GM18861 (cell line): ENCODE data around the gene GPRIN1.
"Not testable (repeated sequence)": the region's sequence is repeated elsewhere in the genome, so short reads cannot be mapped to it uniquely, and the experiment has no call there.

Source experiments
- ATAC-seq: cut with Tn5 transposase; IDR thresholded peaks from one replicate; pipeline ENCODE4 v1.9.1; 2021; ENCODE audit not compliant: unreplicated experiment

The GPRIN1 gene

DNA sequence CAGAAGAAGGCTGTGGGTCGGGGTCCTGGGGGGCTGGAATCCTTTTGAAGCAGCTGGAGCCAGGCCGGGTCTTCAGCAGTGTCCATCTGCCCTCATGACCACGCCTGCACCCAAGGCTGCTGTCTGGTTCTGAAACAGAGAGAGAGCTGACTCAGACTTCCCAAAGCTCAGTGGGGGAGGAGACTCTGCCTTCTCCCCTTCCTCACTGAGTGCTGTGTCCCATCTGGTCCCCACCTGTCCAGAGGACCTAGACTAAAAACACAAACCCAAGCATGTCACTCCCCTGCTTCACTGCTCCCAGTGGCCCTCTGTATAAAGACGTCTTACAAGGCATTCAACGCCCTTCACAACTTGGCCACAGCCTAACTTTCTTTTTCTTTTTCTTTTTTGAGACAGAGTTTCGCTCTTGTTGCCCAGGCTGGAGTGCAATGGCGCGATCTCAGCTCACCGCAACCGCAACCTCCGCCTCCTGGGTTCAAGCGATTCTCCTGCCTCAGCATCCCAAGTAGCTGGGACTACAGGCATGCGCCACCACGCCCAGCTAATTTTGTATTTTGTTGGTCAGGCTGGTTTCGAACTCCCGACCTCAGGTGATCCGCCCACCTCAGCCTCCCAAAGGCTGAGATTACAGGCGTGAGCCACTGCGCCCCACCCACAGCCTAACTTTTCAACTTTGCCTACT lies 10.1 kb downstream of the GPRIN1 start:
- not testable (repeated sequence) for ATAC-seq

DNA sequence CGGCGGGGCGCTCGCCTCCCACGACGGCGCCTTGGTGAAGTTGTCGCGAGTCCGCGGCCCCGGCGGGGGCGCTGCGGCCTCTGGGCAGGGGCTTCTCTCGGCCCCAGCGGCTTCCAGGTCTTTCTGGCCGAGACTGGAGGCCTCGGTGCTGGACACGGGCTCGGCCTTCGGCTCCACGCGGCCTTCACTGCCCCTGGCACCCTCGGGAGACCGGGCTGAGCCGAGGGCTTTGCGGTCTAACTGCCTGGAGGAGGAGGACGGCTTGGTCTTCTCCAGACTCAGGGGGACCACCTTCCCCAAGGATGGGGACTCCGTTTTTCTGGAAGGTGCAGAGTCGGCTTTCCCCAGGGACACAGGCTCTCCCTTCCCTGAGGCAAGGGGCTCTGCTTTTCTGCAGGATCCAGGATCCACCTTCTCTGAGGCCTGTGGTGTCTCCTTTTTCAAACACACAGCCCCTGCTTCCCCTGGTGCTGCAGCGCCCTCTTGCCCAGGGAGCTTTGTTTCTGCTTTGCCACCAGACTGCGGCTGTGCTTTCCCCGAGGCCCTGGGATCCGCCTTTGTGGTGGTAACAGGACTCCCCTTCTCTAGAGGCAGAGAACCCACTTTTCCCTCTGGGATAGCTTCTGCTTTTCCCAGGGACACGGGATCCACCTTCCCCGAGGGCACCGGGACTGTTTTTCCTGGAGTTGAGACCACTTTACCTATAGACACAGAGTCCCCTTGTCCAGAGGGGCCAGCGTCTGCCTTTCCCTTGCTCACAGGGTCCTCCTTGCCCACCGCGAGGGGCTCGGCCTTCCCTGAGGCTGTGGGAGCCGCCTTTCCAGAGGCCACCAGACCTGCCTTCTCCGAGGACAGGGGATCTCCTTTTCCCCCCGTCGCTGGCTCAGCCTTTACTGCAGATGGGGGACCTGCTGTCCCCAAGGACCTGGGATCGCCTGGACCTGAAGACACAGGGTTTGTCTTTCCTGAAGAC lies 12.3 kb downstream of the GPRIN1 start:
- ATAC-seq, result no peak

DNA sequence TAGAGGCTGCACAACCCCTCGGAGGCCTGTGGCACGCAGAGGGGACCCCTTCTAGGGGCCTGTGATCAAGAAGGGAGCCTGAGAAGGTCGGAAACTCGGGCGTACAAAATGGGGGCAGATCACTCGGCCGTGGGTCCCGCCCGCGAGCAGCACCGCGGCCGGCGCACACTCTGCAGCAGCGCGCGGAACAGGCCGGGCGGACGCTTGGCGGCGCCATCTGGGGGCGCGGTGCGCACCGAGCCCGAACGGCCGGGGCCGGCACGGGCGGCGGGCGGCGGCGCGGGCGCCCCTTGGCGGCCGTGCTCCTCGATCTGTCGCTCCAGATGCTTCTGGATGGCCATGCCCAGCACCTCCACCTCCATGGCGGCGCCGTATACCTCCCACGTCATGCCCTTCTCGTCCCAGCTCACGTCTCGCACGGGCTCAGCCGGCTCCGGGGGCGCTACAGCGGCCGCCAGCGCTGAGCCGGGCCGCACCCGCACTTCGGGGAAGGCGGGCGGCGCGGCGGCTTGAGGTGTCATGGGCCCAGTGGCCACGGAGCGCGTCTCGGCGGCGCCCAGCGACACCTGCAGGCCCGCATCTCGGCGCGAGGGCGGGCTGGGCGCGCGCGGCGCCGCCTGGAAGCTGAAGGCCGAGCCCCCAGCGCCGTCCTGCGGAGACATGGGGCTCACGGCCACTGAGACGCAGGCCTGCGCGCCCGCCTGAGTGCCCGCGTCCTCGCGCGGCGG lies 13.1 kb downstream of the GPRIN1 start:
- peak; percentile 70 for ATAC-seq

DNA sequence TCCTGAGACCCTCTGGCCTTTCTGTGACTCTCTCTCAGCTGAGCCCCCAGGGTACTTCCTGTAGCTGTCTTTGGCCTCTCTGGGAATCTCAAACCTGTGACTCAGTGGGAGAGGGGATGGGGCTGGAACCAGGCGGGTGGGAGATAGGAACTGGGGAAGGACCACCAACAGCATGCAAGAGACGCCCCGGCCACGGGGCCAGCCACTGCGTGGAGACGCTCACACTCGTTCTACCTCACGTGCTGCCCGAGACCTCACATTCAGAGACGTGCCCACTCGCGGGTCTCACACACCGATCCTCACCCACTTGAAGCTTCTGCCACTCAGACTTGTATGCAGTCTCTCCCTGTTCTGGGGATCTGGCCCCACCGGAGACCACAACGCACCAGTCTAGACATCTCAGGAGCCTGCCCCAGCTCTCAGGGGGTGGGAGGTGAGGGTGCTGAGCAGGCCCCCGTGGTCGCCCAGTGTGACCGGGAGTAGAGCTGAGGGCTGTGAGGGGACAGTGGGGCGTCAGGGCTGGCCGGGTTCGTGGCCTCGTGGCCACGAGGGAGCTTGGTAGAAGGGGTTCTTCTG lies 13.8 kb downstream of the GPRIN1 start:
- no peak for ATAC-seq

DNA sequence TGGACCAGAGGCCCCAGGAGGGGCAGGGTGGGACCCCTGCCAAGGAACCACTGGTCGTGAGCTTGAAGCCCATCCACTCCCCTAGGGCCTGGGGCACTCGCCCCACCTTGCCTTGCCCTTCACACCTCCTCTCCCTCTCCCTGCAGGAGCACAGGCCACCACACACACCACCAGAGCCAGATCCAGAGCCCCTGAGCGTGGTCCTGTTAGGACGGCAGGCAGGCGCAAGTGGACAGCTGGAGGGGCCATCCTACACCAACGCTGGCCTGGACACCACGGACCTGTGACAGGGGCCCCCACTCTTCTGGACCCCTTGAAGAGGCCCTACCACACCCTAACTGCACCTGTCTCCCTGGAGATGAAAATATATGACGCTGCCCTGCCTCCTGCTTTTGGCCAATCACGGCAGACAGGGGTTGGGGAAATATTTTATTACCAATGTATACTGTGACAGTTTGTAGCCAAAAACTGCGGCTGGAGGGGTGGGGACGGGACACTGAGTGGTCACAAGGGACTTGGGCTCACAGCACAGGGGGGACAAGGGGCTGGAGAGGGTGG lies 14.5 kb downstream of the GPRIN1 start:
- ATAC-seq, result no peak

DNA sequence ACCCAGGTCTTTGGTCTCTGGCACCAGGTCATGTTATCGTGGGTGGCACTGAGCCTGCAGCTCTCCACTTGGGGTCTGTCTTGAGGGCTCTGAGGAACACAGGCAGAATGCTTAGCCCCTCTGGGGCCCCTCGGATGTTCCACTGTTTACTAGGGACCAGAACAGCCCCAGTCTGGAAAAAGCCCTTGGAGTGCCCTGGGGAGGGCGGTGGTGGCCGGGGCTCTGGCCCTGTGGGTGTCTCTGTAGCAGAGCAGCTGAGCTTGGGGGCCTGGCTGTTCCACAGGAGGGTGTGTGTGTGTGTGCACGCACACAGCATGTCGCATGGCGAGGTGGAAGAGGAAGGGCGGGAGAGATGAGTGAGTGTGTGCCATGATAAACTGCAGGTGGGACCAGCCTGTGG lies 15.4 kb downstream of the GPRIN1 start:
- no peak for ATAC-seq

DNA sequence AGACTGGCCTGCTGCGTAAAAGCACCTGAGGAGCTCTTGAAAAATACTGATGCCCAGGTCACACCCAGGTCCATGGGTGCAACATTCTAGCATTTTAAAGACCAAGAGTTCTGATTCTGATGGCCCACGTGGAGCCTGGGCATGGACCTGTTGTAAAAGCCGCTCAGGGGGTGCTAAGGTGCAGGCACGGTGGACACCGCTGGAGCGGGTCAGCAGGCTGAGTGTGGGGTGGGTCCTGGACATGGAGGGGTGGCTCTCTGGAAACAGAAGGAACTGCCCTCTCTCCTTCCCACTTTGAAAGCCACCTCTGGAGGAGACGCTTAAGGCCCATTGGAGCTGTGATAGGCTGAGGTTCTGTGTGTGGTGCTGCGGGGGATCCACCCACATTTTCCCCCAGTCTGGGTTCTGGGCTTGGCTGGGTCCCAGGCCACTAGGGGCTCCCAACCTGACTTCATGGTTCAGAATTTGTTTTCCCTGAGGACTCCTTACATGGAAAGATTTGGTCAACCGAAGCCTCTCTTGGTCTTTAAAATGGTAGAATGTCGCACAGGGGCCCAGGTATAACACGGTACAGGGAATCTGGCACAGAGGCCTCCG lies 16.6 kb downstream of the GPRIN1 start:
- ATAC-seq, result no peak

DNA sequence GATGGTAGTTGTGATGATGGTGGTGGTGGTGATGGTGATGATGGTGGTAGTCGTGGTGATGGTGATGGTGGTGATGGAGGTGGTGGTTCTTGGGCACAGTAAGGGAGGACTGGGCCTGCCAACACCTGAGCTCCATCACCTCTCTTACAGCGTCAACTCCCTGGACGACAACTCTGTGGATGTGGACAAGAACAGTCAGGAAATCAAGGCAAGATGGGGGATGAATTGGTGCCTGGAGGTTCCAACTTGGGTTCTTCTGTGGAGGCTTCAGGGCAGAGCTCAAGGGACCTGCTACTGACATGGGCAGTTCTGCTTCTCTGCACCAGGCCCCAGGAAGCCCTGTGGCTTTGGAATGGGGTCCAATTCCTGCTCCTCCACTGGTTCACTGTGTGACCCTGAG lies 17.4 kb downstream of the GPRIN1 start:
- ATAC-seq, result no peak

DNA sequence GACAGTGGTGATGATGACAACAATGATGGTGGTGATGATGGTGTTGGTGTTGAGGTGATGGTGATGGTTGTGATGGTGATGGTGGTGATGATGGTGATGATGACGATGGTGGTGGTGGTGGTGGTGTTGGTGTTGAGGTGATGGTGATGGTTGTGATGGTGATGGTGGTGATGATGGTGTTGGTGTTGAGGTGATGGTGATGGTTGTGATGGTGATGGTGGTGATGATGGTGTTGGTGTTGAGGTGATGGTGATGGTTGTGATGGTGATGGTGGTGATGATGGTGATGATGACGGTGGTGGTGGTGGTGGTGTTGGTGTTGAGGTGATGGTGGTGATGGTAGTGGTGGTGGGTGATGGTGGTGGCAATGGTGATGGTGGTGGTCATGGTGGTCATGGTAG lies 18.3 kb downstream of the GPRIN1 start:
- ATAC-seq, result not testable (repeated sequence)

DNA sequence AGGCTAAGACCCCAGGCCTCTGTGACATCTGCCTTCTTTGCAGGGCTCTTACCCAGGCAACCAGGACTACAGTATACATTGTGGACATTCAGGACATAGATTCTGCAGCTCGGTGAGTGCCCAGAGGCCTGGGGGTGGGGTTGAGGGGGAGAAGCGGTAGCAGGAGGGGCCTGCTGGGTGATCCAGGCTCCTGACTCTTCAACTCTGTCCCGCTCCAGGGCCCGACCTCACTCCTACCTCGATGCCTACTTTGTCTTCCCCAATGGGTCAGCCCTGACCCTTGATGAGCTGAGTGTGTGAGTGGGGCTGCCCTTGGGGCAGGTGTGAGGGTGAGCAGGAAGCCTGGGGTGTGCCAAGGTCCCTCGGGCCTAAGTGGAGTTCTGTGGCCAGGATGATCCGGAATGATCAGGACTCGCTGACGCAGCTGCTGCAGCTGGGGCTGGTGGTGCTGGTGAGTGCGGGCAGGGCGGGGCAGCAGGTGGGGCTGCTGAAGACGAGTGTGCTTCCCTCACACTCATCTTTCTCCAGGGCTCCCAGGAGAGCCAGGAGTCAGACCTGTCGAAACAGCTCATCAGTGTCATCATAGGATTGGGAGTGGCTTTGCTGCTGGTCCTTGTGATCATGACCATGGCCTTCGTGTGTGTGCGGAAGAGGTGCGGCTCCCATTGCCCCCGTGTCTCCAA lies 19.8 kb downstream of the GPRIN1 start:
- no peak for ATAC-seq

DNA sequence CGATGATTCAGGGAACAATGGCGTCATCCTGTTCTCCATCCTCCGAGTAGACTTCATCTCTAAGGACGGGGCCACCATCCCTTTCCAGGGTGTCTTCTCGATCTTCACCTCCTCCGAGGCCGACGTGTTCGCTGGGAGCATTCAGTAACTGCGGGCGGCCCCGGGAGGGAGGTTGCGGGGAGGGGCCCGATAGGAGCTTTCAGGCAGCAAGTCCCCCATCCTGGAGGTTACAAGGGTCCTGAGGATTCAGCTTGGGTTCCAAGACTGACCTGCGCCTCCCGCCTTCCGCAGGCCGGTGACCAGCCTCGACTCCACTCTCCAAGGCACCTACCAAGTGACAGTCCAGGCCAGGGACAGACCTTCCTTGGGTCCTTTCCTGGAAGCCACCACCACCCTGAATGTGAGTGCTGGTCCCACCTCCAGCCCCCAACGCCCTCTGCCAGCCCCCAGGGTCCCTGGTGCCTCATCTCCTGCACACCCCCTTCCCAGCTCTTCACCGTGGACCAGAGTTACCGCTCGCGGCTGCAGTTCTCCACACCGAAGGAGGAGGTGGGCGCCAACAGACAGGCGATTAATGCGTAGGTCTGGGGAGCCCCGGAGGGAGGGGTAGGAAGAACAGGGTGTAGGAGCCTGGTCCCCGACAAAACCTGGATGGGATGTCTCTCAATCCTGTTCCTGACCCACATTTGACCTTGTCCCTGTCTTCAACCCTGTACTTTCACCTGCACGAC lies 20.8 kb downstream of the GPRIN1 start:
- ATAC-seq, result no peak

DNA sequence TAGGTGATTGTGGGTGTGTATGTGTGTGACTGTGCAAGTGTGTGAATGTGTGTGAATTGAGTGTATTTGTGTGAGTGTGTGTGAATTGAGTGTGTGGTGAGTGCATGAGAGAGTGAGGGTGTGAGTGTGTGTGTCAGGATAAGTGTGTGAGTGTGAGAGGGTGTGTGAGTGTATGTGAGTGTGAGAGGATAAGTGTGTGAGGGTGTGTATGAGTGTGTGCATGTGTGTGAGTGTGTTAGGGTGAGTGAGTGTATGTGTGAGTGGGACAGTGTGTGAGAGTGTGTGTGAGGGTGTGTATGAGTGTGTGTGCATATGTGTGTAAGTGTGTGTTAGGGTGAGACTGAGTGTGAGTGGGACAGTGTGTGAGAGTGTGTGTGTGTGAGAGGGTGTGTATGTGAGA lies 21.7 kb downstream of the GPRIN1 start:
- no peak for ATAC-seq

DNA sequence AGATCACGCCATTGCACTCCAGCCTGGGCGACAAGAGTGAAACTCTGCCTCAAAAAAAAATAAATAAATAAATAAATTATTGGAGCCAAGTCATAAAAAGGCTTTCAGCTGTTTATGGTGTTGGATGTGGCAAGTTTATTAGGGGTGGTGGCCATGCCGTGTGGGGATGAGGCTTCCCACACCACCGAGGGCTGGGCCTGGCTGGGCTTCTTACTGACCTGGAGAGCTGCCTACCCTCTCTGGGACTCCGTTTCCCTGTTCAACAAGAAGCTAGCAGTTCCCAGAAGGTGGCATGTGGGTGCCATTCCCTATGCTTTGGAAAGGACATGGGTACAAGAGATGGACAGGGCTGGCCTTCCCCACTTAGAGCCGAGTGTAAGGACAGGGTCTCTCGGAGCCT lies 22.6 kb downstream of the GPRIN1 start:
- no peak for ATAC-seq

DNA sequence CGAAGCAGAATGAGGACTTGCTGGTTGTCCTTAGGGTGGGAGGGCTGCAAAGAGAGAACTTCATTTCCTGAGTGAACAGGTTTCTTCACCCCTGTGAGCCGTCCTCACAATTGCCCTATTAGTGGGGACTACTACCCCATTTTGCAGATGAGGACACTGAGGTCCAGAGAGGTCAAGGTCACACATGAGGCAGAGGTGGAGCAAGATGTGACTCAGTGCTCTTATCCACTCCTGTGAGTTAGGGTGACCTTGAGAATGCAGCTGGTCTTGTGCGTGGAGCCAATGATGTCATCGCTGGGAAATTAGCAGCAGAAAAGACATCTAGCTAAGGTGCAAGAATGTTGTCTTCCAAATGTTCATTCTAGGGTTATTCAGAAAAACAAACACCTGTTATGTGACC lies 26.9 kb downstream of the GPRIN1 start:
- ATAC-seq, result no peak

DNA sequence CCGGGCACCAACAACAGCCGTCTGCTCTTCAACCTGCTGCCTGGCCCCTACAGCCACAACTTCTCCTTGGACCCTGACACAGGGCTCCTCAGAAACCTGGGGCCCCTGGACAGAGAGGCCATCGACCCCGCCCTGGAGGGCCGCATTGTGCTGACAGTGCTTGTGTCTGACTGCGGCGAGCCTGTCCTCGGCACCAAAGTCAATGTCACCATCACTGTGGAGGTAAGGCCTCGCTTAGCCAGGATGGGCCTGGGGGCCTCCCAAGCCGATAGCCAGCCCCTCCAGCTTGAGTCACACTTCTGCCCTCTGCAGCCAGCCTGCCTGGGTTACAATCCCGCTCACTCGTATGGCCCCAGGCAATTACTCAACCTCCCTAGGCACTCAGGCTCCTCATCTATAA lies 28.6 kb downstream of the GPRIN1 start:
- ATAC-seq, result no peak

DNA sequence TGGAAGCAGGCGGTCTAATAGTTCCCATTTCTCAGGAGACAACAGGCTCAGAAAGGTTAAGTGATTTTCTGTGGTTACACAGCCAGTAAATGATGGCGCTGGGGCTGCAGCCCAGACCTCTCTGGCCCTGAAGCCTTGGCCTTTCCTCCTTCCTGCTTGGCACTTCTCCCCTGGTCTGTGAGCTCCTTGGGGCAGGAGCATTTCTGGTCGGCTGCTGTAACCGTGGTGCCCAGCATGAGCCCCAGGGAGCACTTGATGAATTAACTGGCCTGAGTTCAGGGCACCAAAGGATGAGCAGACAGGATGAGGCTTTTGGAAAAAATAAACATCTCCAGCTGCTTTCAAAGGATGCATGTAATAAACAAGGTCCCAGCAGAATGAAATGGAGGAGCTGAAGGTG lies 30.6 kb downstream of the GPRIN1 start:
- ATAC-seq, result no peak

DNA sequence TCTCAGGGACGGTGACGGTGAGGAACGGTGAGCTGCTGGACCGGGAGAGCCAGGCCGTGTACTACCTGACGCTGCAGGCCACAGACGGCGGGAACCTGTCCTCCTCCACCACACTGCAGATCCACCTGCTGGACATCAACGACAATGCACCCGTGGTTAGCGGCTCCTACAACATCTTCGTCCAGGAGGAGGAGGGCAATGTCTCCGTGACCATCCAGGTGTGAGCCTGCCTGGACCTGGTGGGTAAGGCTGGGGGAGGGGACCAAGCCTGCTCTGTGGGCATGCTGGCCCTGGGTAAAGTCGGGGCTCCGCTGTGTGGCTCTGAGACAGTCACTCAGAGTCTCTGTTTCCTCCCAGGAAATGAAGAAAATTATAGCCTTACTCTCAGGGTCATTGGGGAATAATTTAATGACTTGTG lies 31.6 kb downstream of the GPRIN1 start:
- ATAC-seq, result no peak

DNA sequence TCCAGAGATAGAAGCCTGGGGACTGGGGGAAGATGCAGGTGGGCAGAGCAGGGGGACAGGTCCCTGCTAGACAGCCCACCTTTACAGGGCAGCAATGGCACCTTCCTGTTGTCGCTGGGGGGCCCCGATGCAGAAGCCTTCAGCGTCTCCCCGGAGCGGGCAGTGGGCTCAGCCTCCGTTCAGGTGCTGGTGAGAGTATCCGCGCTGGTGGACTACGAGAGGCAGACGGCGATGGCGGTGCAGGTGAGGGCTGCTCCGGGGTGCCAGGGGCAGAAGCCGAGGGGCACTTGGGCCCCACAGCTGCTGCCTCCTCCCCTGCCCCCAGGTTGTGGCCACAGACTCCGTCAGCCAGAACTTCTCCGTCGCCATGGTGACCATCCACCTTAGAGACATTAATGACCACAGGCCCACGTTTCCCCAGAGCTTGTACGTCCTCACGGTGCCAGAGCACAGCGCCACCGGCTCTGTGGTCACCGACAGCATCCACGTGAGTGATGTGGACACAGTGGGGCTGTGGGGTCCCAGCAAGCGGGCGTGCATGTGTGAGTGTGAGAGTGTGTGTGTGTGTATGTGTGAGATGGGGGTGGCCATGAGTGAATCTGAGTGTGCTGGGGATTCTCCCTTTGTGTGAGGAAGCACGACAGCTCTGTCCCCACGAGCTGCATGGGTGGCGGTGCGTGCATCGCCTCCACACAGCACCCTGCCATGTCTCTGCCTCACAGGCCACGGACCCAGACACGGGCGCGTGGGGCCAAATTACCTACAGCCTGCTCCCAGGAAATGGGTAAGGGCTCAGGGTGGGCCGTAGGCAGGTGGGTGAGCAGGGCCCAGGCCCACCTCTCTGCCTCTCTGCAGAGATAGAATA lies 32.4 kb downstream of the GPRIN1 start:
- ATAC-seq, result no peak
